HS-5 (cell line): Measurements from ENCODE around the gene H6PD.

ENCODE experiments used
- DNase-seq: peaks from one replicate; pipeline ENCODE4 v3.0.0-alpha.2; 2012; ENCODE audit warnings: low read depth

Gene H6PD

GRCh38 chr1:9279172-9279840, 44.7 kb downstream of the H6PD start:
- no peak for DNase-seq

- peak; percentile 85 for DNase-seq
Measured at GRCh38 chr1:9280015-9280860, 45.7 kb downstream of the H6PD start.

- no peak for DNase-seq
Measured at GRCh38 chr1:9281071-9281827, 46.7 kb downstream of the H6PD start.

GRCh38 chr1:9281908-9282695, 47.5 kb downstream of the H6PD start:
- DNase-seq: no peak

- DNase-seq: no peak
Measured at GRCh38 chr1:9282696-9282955, 48.1 kb downstream of the H6PD start.

GRCh38 chr1:9284061-9284460, 49.5 kb downstream of the H6PD start:
- DNase-seq: no peak

GRCh38 chr1:9286556-9286955, 52.0 kb downstream of the H6PD start:
- DNase-seq: no peak

- no peak for DNase-seq
Measured at GRCh38 chr1:9289090-9289534, 54.5 kb downstream of the H6PD start.

- peak; percentile 90 for DNase-seq
Measured at GRCh38 chr1:9289711-9290485, 55.3 kb downstream of the H6PD start.

- DNase-seq: no peak
Measured at GRCh38 chr1:9291914-9292360, 57.4 kb downstream of the H6PD start.

GRCh38 chr1:9292361-9293240, 58.0 kb downstream of the H6PD start, which contains the start of gene SPSB1:
Gene SPSB1, plus strand, starts transcription at chr1:9292894. Its CDS starts 62,998 bp downstream, at chr1:9355892.
- no peak for DNase-seq

GRCh38 chr1:9293241-9293532, 58.6 kb downstream of the H6PD start:
- no peak for DNase-seq

- DNase-seq: no peak
Measured at GRCh38 chr1:9293533-9294404, 59.2 kb downstream of the H6PD start.

- DNase-seq: peak; percentile 88
Measured at GRCh38 chr1:9294405-9294773, 59.8 kb downstream of the H6PD start.

GRCh38 chr1:9294910-9295636, 60.5 kb downstream of the H6PD start:
- DNase-seq: no peak

GRCh38 chr1:9295884-9296283, 61.3 kb downstream of the H6PD start:
- DNase-seq: no peak

- no peak for DNase-seq
Measured at GRCh38 chr1:9296850-9297249, 62.3 kb downstream of the H6PD start.

GRCh38 chr1:9297831-9298230, 63.3 kb downstream of the H6PD start:
- no peak for DNase-seq

- DNase-seq: no peak
Measured at GRCh38 chr1:9298282-9298681, 63.7 kb downstream of the H6PD start.
